OCI-LY7 (cell line): ENCODE results near the gene PTPRT. TPM values are rescaled to one million over a fixed set of nuclear protein-coding genes. Genes with fewer than 3 reads are reported as not detected.

ENCODE experiments used
- BruUV-seq: library from RNA; stranded (reverse); fragments of 400-500 nt; replicated peaks from 2 replicates; lab custom pipeline; 2021; lab: Mats Ljungman, UMichigan
- CTCF ChIA-PET: fragments of 300-600 bp; sonication (Branson Sonifier 250); formaldehyde crosslinking; loops from one replicate; lab custom pipeline; 2022; ENCODE audit warnings: antibody characterized with exemption; ENCODE audit not compliant: unreplicated experiment; lab: Charles Lee
- POLR2A ChIA-PET: fragments of 300-600 bp; sonication (Branson Sonifier 250); formaldehyde crosslinking; loops from one replicate; lab custom pipeline; 2022; ENCODE audit warnings: antibody characterized with exemption; lab: Charles Lee
- DNase-seq: peaks from one replicate; pipeline ENCODE4 v3.0.0-alpha.2; 2015; ENCODE audit warnings: low spot score
- H2AFZ ChIP-seq: fragments of 200-600 bp; sonication (generic), shearing (Covaris generic); 2 replicates; pipeline ENCODE4 v1.6.1; 2014; ENCODE audit warnings: mild to moderate bottlenecking, antibody characterized with exemption, low read length, moderate library complexity
- H3K27ac ChIP-seq: fragments of 200-600 bp; sonication (generic); 2 replicates; pipeline ENCODE4 v1.5.1; 2014; ENCODE audit warnings: mixed run types, low read depth, mild to moderate bottlenecking, moderate library complexity, low read length, inconsistent platforms; ENCODE audit not compliant: poor library complexity, severe bottlenecking
- H3K36me3 ChIP-seq: fragments of 200-600 bp; sonication (generic); 2 replicates; pipeline ENCODE4 v1.6.1; 2014; ENCODE audit warnings: mild to moderate bottlenecking, antibody characterized with exemption, low read length, moderate library complexity, mixed read lengths; ENCODE audit not compliant: insufficient read depth
- H3K4me1 ChIP-seq: fragments of 200-600 bp; sonication (generic); 2 replicates; pipeline ENCODE4 v1.5.1; 2014; ENCODE audit warnings: mild to moderate bottlenecking, low read length; ENCODE audit not compliant: insufficient read depth, poor library complexity, severe bottlenecking
- H3K4me2 ChIP-seq: fragments of 200-600 bp; sonication (generic); 2 replicates; pipeline ENCODE4 v1.6.1; 2014; ENCODE audit warnings: mild to moderate bottlenecking, low read length
- H3K4me3 ChIP-seq: fragments of 200-600 bp; sonication (generic); 2 replicates; pipeline ENCODE4 v1.5.1; 2014; ENCODE audit warnings: mild to moderate bottlenecking, low read depth, low read length; ENCODE audit not compliant: poor library complexity, severe bottlenecking
- H3K79me2 ChIP-seq: fragments of 200-600 bp; sonication (generic); 2 replicates; pipeline ENCODE4 v1.6.1; 2016; ENCODE audit warnings: low read depth, mild to moderate bottlenecking, low read length, moderate library complexity, mixed read lengths; ENCODE audit not compliant: insufficient read depth
- H3K9me2 ChIP-seq: fragments of 200-600 bp; sonication (generic); 2 replicates; pipeline ENCODE4 v1.6.1; 2016; ENCODE audit warnings: mild to moderate bottlenecking, low read length, mixed read lengths; ENCODE audit not compliant: insufficient read depth
- H3K9me3 ChIP-seq: fragments of 200-600 bp; sonication (generic); 2 replicates; pipeline ENCODE4 v1.6.1; 2014; ENCODE audit warnings: mild to moderate bottlenecking, mixed run types, low read length, mixed read lengths
- H4K20me1 ChIP-seq: fragments of 200-600 bp; sonication (generic); 2 replicates; pipeline ENCODE4 v1.6.1; 2014; ENCODE audit warnings: mild to moderate bottlenecking, antibody characterized with exemption, low read length, moderate library complexity, mixed read lengths; ENCODE audit not compliant: insufficient read depth
- CTCF ChIP-seq: fragments of 200-600 bp; sonication (generic); conservative IDR thresholded peaks from 2 replicates; pipeline ENCODE4 v1.5.1; 2014; ENCODE audit warnings: mild to moderate bottlenecking, antibody characterized with exemption, low read length, moderate library complexity, mixed read lengths
- EZH2phosphoT487 ChIP-seq: fragments of 200-600 bp; sonication (generic); IDR thresholded peaks from 2 replicates; pipeline ENCODE4 v1.6.1; 2018; ENCODE audit warnings: low read depth, borderline replicate concordance, mild to moderate bottlenecking, mixed run types, antibody characterized with exemption, low read length, moderate library complexity, mixed read lengths
- intact Hi-C: fragments of 100-400 bp; cut with micrococcal nuclease; formaldehyde crosslinking; loops from one replicate; pipeline ENCODE4 v1.10.0; 2022; ENCODE audit not compliant: unreplicated experiment
- total RNA-seq, 2 experiments: library from RNA; depleted of rRNA in 1 of 2; stranded (reverse); fragments of >200 nt in 1 of 2; shearing (Covaris generic) in 1 of 2; gene quantifications; 2 replicates each; pipeline ENCODE4 v1.2.3, GENCODE V29; 2014 to 2022

Gene PTPRT
- total RNA-seq, 2 experiments from 2014 or later = not detected

- no peaks in the 10 kb centered on the region for H3K9me2 ChIP-seq
- H3K36me3 ChIP-seq = no peaks in the 10 kb centered on the region
- no TSS peak for BruUV-seq
- ChIA-PET POLR2A (no interaction called here), CTCF (no interaction called here)
- no peak overlapping the region for H3K4me2 ChIP-seq
- no peaks in the 10 kb centered on the region for H3K79me2 ChIP-seq
- H2AFZ ChIP-seq = no peak overlapping the region
- TF ChIP-seq EZH2phosphoT487 (no peak), CTCF (no peak)
- intact Hi-C loops = no loop called here
- H3K27ac ChIP-seq = no peak overlapping the region
- H3K4me1 ChIP-seq = no peaks in the 10 kb centered on the region
- H4K20me1 ChIP-seq = no peaks in the 10 kb centered on the region
- DNase-seq = no peak
- no peaks in the 10 kb centered on the region for H3K9me3 ChIP-seq
- H3K4me3 ChIP-seq = no peak overlapping the region
Measured at GRCh38 chr20:42706759-42707158, 482.9 kb downstream of the PTPRT start.

- Histone ChIP-seq H3K36me3 (no peaks in the 10 kb centered on the region), H3K4me1 (no peaks in the 10 kb centered on the region), H3K9me2 (no peaks in the 10 kb centered on the region), H2AFZ (no peak overlapping the region), H3K9me3 (no peaks in the 10 kb centered on the region), H3K4me2 (no peak overlapping the region), H3K4me3 (no peak overlapping the region), H3K27ac (no peak overlapping the region), H4K20me1 (no peaks in the 10 kb centered on the region), H3K79me2 (no peaks in the 10 kb centered on the region)
- intact Hi-C loops = no loop called here
- CTCF ChIA-PET = no interaction called here
- TF ChIP-seq CTCF = no peak
- TF ChIP-seq EZH2phosphoT487 = no peak
- BruUV-seq = no TSS peak
- POLR2A ChIA-PET = no interaction called here
- no peak for DNase-seq
Measured at GRCh38 chr20:42705550-42705949, 484.2 kb downstream of the PTPRT start.

- intact Hi-C loops = no loop called here
- TF ChIP-seq EZH2phosphoT487 = no peak
- TF ChIP-seq CTCF = no peak
- no TSS peak for BruUV-seq
- Histone ChIP-seq H3K9me2 (no peaks in the 10 kb centered on the region), H3K4me1 (no peaks in the 10 kb centered on the region), H3K79me2 (no peaks in the 10 kb centered on the region), H2AFZ (no peak overlapping the region), H3K36me3 (no peaks in the 10 kb centered on the region), H3K27ac (no peak overlapping the region), H3K4me2 (no peak overlapping the region), H3K4me3 (no peak overlapping the region), H3K9me3 (no peaks in the 10 kb centered on the region), H4K20me1 (no peaks in the 10 kb centered on the region)
- CTCF ChIA-PET = no interaction called here
- DNase-seq = no peak
- POLR2A ChIA-PET = interaction anchor here (1.4 kb wide), 1 partner anchor 8 kb away, joined by 4 read pairs; no protein-coding TSS in a partner anchor
Measured at GRCh38 chr20:42703744-42704143, 486.0 kb downstream of the PTPRT start.
